PC-3 (cell line): ENCODE data around the gene SIAH2. TPM values are rescaled to one million over a fixed set of nuclear protein-coding genes. Genes with fewer than 3 reads are reported as not detected.

Source experiments
- ATAC-seq: fragments of 200-7000 bp; cut with Tn5 transposase; 2 replicates; pipeline ENCODE4 v1.9.1; 2020; ENCODE audit warnings: mild to moderate bottlenecking, moderate library complexity
- BruUV-seq: library from RNA; stranded (reverse); fragments of 400-500 nt; replicated peaks from 2 replicates; lab custom pipeline; 2021; lab: Mats Ljungman, UMichigan
- CTCF ChIA-PET: fragments of 300-600 bp; sonication (Branson Sonifier 250); formaldehyde crosslinking; loops from one replicate; lab custom pipeline; 2022; ENCODE audit warnings: antibody characterized with exemption; lab: Charles Lee
- POLR2A ChIA-PET: fragments of 300-600 bp; sonication (Branson Sonifier 250); formaldehyde crosslinking; loops from one replicate; lab custom pipeline; 2022; ENCODE audit warnings: antibody characterized with exemption; ENCODE audit not compliant: unreplicated experiment; lab: Charles Lee
- DNase-seq: peaks from one replicate; pipeline ENCODE4 v3.0.0-alpha.2; 2015
- H2AFZ ChIP-seq: fragments of 300-600 bp; sonication (generic); 2 replicates; pipeline ENCODE4 v1.6.0; 2016; ENCODE audit warnings: antibody characterized with exemption, low read length
- H3F3A ChIP-seq: fragments of 300-600 bp; sonication (generic); one replicate; pipeline ENCODE4 v1.6.0; 2017; ENCODE audit warnings: antibody characterized with exemption, low read length, control low read depth, mild to moderate bottlenecking; ENCODE audit not compliant: unreplicated experiment
- H3K27ac ChIP-seq: fragments of 300-600 bp; sonication (generic); 2 replicates; pipeline ENCODE4 v1.5.1; 2016; ENCODE audit warnings: mild to moderate bottlenecking, low read length
- H3K27me3 ChIP-seq: fragments of 300-600 bp; sonication (generic); 2 replicates; pipeline ENCODE4 v1.6.1; 2016; ENCODE audit warnings: low read length, mixed read lengths
- H3K36me3 ChIP-seq: fragments of 300-600 bp; sonication (generic); 2 replicates; pipeline ENCODE4 v1.6.1; 2016; ENCODE audit warnings: low read depth, mixed run types, low read length, mixed read lengths
- H3K4me1 ChIP-seq: fragments of 300-600 bp; sonication (generic); 2 replicates; pipeline ENCODE4 v1.5.1; 2016; ENCODE audit warnings: low read length; ENCODE audit not compliant: insufficient read depth
- H3K4me2 ChIP-seq: fragments of 300-600 bp; sonication (generic); 2 replicates; pipeline ENCODE4 v1.6.0; 2016; ENCODE audit warnings: low read length
- H3K4me3 ChIP-seq: fragments of 300-600 bp; sonication (generic); 2 replicates; pipeline ENCODE4 v1.5.1; 2016; ENCODE audit warnings: mild to moderate bottlenecking, low read length, mixed read lengths
- H3K79me2 ChIP-seq: fragments of 300-600 bp; sonication (generic); 2 replicates; pipeline ENCODE4 v1.6.1; 2017; ENCODE audit warnings: low read length, mixed read lengths
- H3K9ac ChIP-seq: fragments of 300-600 bp; sonication (generic); 2 replicates; pipeline ENCODE4 v1.6.0; 2016; ENCODE audit warnings: mild to moderate bottlenecking, low read length
- H3K9me2 ChIP-seq: fragments of 300-600 bp; sonication (generic); replicated peaks from 2 replicates; pipeline ENCODE4 v1.6.1; 2016; ENCODE audit warnings: mixed run types, low read length, mixed read lengths
- H3K9me3 ChIP-seq: fragments of 300-600 bp; sonication (generic); 2 replicates; pipeline ENCODE4 v1.6.1; 2016; ENCODE audit warnings: low read length, mixed read lengths
- H4K20me1 ChIP-seq: fragments of 300-600 bp; sonication (generic); 2 replicates; pipeline ENCODE4 v1.6.1; 2016; ENCODE audit warnings: low read length, mixed read lengths
- CTCF ChIP-seq: fragments of 300-600 bp; sonication (generic); conservative IDR thresholded peaks from 2 replicates; pipeline ENCODE4 v1.5.1; 2017; ENCODE audit warnings: antibody characterized with exemption, low read depth, mild to moderate bottlenecking, low read length
- EZH2 ChIP-seq: fragments of 300-600 bp; sonication (generic); IDR thresholded peaks from one replicate; pipeline ENCODE4 v1.6.1; 2017; ENCODE audit warnings: antibody characterized with exemption, mild to moderate bottlenecking, low read length; ENCODE audit not compliant: unreplicated experiment
- EZH2phosphoT487 ChIP-seq: fragments of 300-600 bp; sonication (generic); IDR thresholded peaks from 2 replicates; pipeline ENCODE4 v1.6.1; 2018; ENCODE audit warnings: mild to moderate bottlenecking, antibody characterized with exemption, low read length, borderline replicate concordance
- intact Hi-C: fragments of 100-400 bp; cut with micrococcal nuclease; formaldehyde crosslinking; loops from 2 replicates; pipeline ENCODE4 v1.9.0; 2023
- total RNA-seq: library from RNA; depleted of rRNA; stranded (reverse); fragments of >200 nt; gene quantifications from 2 replicates; pipeline ENCODE4 v1.2.3, GENCODE V29; 2014

Gene SIAH2
- total RNA-seq, 1 experiment from 2014 or later: 37.8 TPM

DNA sequence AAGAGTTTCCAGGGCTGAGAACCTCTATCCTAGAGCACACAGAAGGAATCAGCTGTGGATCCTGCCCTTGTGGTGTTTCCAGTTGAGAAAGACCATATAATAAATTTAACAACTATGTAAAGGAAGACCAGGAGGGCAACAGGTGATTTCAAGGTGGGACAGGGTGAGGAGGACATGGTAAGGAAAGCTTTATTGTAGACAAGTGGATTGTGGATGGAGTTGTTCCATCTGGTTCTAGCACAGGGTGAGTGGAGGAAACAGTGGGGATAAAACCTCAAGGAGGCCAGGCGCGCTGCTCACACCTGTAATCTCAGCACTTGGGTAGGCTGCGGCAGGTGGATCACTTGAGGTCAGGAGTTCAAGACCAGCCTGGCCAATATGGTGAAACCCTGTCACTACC is 17.1 kb downstream of the SIAH2 start:
- POLR2A ChIA-PET: no interaction called here
- Histone ChIP-seq H3K27ac (no peak overlapping the region), H3K4me2 (no peak overlapping the region), H3K9me3 (no peaks in the 10 kb centered on the region), H3K4me1 (peaks cover 33% of the 10 kb centered on the region), H3K4me3 (no peak overlapping the region), H3K79me2 (peaks cover 97% of the 10 kb centered on the region), H3K9ac (no peak overlapping the region), H2AFZ (no peak overlapping the region), H3K36me3 (peaks cover 13% of the 10 kb centered on the region), H3F3A (no peaks in the 10 kb centered on the region), H4K20me1 (0 out of 2 replicates have a peak, but pooled peaks cover 17% of the 10 kb centered on the region), H3K9me2 (no peaks in the 10 kb centered on the region), H3K27me3 (no peaks in the 10 kb centered on the region)
- DNase-seq: no peak
- no TSS peak for BruUV-seq
- intact Hi-C loops: loop anchor here (2.0 kb wide), 1 partner anchor 25 kb away; no protein-coding TSS in a partner anchor
- no peak for TF ChIP-seq EZH2phosphoT487
- no peak for TF ChIP-seq EZH2
- no peak for TF ChIP-seq CTCF
- ATAC-seq: no peak
- CTCF ChIA-PET: no interaction called here

GRCh38 chr3:150744919-150745211 is 18.1 kb downstream of the SIAH2 start:
- Histone ChIP-seq H3K27ac (peak overlapping the region; percentile 38), H4K20me1 (0 out of 2 replicates have a peak, but pooled peaks cover 13% of the 10 kb centered on the region), H3K4me1 (peaks cover 29% of the 10 kb centered on the region), H3K9me2 (no peaks in the 10 kb centered on the region), H3K4me3 (no peak overlapping the region), H3K9ac (no peak overlapping the region), H3K27me3 (no peaks in the 10 kb centered on the region), H3K4me2 (peak overlapping the region; percentile 16), H3K36me3 (peaks cover 14% of the 10 kb centered on the region), H3F3A (no peaks in the 10 kb centered on the region), H3K79me2 (peaks cover 89% of the 10 kb centered on the region), H3K9me3 (no peaks in the 10 kb centered on the region), H2AFZ (no peak overlapping the region)
- ATAC-seq: peak; percentile 68
- DNase-seq: peak; percentile 7
- POLR2A ChIA-PET: interaction anchor here (0.6 kb wide), 1 partner anchor 41 kb away, joined by 3 read pairs; the partner anchor contains the start of gene ERICH6
- intact Hi-C loops: loop anchor here (1.0 to 2.0 kb wide), 2 partner anchors 18 to 24 kb away; partner anchors contain the start of gene SIAH2
- no TSS peak for BruUV-seq
- CTCF ChIA-PET: interaction anchor here (0.6 to 0.9 kb wide), 2 partner anchors 15 to 22 kb away, joined by 4 read pairs; no protein-coding TSS in a partner anchor
- TF ChIP-seq EZH2phosphoT487 (no peak), EZH2 (no peak), CTCF (no peak)
